Breast epithelium (tissue), 4 donors: ENCODE measurements around the gene ZNF454. TPM values are rescaled to one million over a fixed set of nuclear protein-coding genes. Genes with fewer than 3 reads are reported as not detected.

Experiments used
- DNase-seq, 2 donors: peaks; one replicate each; pipeline ENCODE4 v3.0.0-alpha.2; 2019; ENCODE audit warnings: low spot score in 2 of 2
- H3K27ac ChIP-seq, 2 donors: fragments of 200-600 bp; sonication (generic) in 1 of 2; one replicate each; pipeline ENCODE4 v1.5.1; 2016 to 2019; ENCODE audit warnings: mild to moderate bottlenecking in 1 of 2
- H3K27me3 ChIP-seq, 2 donors: fragments of 200-600 bp; sonication (generic) in 1 of 2; one replicate each; pipeline versions ENCODE4 v1.5.1 to v1.6.0; 2017 to 2019; ENCODE audit warnings: control low read depth in 1 of 2, mild to moderate bottlenecking in 1 of 2
- H3K36me3 ChIP-seq: fragments of 200-600 bp; one replicate; pipeline ENCODE4 v1.5.1; 2019
- H3K4me1 ChIP-seq, 2 donors: fragments of 200-600 bp; sonication (generic); one replicate each; pipeline ENCODE4 v1.5.1; 2016 to 2019; ENCODE audit warnings: control low read depth in 1 of 2
- H3K4me3 ChIP-seq, 3 donors: fragments of 200-600 bp; sonication (generic); 1 replicate in 2 of 3; 2 replicates in 1 of 3; pipeline ENCODE4 v1.5.1; 2016 to 2019; ENCODE audit warnings: mild to moderate bottlenecking in 3 of 3, moderate library complexity in 2 of 3
- H3K9me3 ChIP-seq, 2 donors: fragments of 200-600 bp; sonication (generic) in 1 of 2; one replicate each; pipeline ENCODE4 v1.5.1; 2016 to 2019; ENCODE audit warnings: control low read depth in 1 of 2
- CTCF ChIP-seq, 3 donors: fragments of 450-650 bp; IDR thresholded peaks; one replicate each; pipeline ENCODE4 v1.5.1; 2016 to 2017; ENCODE audit warnings: antibody characterized with exemption in 3 of 3, mild to moderate bottlenecking in 3 of 3, moderate library complexity in 3 of 3
- POLR2A ChIP-seq: fragments of 450-650 bp; IDR thresholded peaks from one replicate; pipeline ENCODE4 v1.6.1; 2016; ENCODE audit warnings: antibody characterized with exemption, mild to moderate bottlenecking, moderate library complexity
- POLR2AphosphoS5 ChIP-seq, 3 donors: sonication (generic); formaldehyde crosslinking; IDR thresholded peaks; one replicate each; pipeline ENCODE4 v1.6.1; 2017; ENCODE audit warnings: antibody characterized with exemption in 3 of 3
- intact Hi-C: fragments of 100-400 bp; cut with DNase I; formaldehyde crosslinking; loops from one replicate; pipeline ENCODE4 v1.15.1; 2023; ENCODE audit warnings: low total_unique reads
- total RNA-seq, 3 donors: library from RNA; depleted of rRNA; stranded (reverse); fragments of >200 nt; gene quantifications; one replicate each; pipeline ENCODE4 v1.1.0, GENCODE V29; 2016

Gene ZNF454
- total RNA-seq, 3 donors from 2014 or later = 1.9 to 5.2 (median 4.2) TPM

- Histone ChIP-seq H3K27ac (no peak overlapping the region), H3K4me1 (no peaks in the 10 kb centered on the region), H3K9me3 (peaks cover 6 to 41% of the 10 kb centered on the region in 2 donors), H3K36me3 (no peaks in the 10 kb centered on the region), H3K4me3 (no peak overlapping the region), H3K27me3 (no peaks in the 10 kb centered on the region)
- DNase-seq = no peak
- intact Hi-C loops = loop anchor here (5.0 kb wide), 1 partner anchor 456 kb away; no protein-coding TSS in a partner anchor
- no peak for TF ChIP-seq POLR2A
- no peak for TF ChIP-seq CTCF (IDR thresholded peaks at IDR 0.05)
- no peak for TF ChIP-seq POLR2AphosphoS5 (IDR thresholded peaks at IDR 0.05)
Measured at GRCh38 chr5:179006564-179006963, 65.6 kb downstream of the ZNF454 start.

- Histone ChIP-seq H3K9me3 (peaks cover 16 to 51% of the 10 kb centered on the region in 2 donors), H3K4me3 (no peak overlapping the region), H3K27me3 (no peaks in the 10 kb centered on the region), H3K27ac (no peak overlapping the region), H3K4me1 (no peaks in the 10 kb centered on the region), H3K36me3 (no peaks in the 10 kb centered on the region)
- no peak for DNase-seq
- intact Hi-C loops = loop anchor here (5.0 kb wide), 1 partner anchor 454 kb away; no protein-coding TSS in a partner anchor
- no peak for TF ChIP-seq CTCF (IDR thresholded peaks at IDR 0.05)
- no peak for TF ChIP-seq POLR2A
- TF ChIP-seq POLR2AphosphoS5 (IDR thresholded peaks at IDR 0.05) = no peak
Measured at GRCh38 chr5:179008667-179009066, 67.7 kb downstream of the ZNF454 start.

Other genes with a start within 250 kb of the ZNF454 start
- 10 to 100 TPM; 17.6 to 25.8 (median 21.3) TPM for gene ZNF354A, start 210.5 kb upstream of the ZNF454 start, total RNA-seq
- 10 to 100 TPM; 15.7 to 40.7 (median 29.8) TPM for gene ZNF354B, start 81.2 kb upstream of the ZNF454 start, total RNA-seq
- 1 to 10 TPM; 2.1 to 6.7 (median 2.6) TPM for gene ZFP2, start 45.3 kb upstream of the ZNF454 start, total RNA-seq
- gene GRM6, start 54.1 kb downstream of the ZNF454 start, total RNA-seq = not detected
- 10 to 100 TPM in 1 of 3 donors, 1 to 10 TPM in 2; 4.8 to 13.8 (median 7.9) TPM for gene ZNF879, start 82.6 kb downstream of the ZNF454 start, total RNA-seq
- gene ZNF354C, start 119.2 kb downstream of the ZNF454 start, total RNA-seq = 10 to 100 TPM in 1 of 3 donors, 1 to 10 TPM in 2; 7.4 to 11.6 (median 8.2) TPM